ENCODE data around the gene SYVN1.

DNA sequence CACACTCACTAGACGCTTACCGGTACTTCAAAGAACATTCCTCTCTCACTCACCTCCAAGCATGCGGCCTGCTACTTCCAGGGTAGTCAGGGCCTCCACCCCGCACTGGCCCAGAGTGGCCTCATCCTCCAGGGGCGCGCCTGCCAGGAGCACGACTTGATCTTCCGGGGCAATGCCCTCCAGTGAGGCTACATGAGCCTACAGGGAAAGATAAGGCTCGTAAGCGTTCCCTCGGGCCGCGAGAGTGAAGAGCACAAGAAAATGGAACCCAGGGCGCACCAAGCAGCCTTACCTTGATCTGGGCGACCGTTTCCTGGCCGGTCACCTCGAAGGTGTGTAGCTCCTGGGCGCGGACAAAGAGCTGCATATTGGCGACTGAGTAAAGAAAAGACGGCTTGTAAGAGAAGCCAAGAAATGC lies 12.9 kb downstream of the SYVN1 start:
- TF ChIP-seq, protein P1, sequence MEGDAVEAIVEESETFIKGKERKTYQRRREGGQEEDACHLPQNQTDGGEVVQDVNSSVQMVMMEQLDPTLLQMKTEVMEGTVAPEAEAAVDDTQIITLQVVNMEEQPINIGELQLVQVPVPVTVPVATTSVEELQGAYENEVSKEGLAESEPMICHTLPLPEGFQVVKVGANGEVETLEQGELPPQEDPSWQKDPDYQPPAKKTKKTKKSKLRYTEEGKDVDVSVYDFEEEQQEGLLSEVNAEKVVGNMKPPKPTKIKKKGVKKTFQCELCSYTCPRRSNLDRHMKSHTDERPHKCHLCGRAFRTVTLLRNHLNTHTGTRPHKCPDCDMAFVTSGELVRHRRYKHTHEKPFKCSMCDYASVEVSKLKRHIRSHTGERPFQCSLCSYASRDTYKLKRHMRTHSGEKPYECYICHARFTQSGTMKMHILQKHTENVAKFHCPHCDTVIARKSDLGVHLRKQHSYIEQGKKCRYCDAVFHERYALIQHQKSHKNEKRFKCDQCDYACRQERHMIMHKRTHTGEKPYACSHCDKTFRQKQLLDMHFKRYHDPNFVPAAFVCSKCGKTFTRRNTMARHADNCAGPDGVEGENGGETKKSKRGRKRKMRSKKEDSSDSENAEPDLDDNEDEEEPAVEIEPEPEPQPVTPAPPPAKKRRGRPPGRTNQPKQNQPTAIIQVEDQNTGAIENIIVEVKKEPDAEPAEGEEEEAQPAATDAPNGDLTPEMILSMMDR (IDR thresholded peaks at IDR 0.05): no peak
- TF ChIP-seq POLR2AphosphoS5 (IDR thresholded peaks at IDR 0.05) (no peak), POLR2A (IDR thresholded peaks at IDR 0.05) (no peak), EP300 (IDR thresholded peaks at IDR 0.05) (no peak)
